GM18508 (cell line): Measurements from ENCODE around the gene NSG2.
"Not testable (repeated sequence)": the region's sequence is repeated elsewhere in the genome, so short reads cannot be mapped to it uniquely, and the experiment has no call there.

ENCODE experiments used
- ATAC-seq: cut with Tn5 transposase; IDR thresholded peaks from one replicate; pipeline ENCODE4 v1.9.1; 2021; ENCODE audit warnings: moderate number of reproducible peaks; ENCODE audit not compliant: insufficient read depth, unreplicated experiment

NSG2 gene

GRCh38 chr5:174146556-174146955 lies 101.0 kb downstream of the NSG2 start:
- no peak for ATAC-seq

- not testable (repeated sequence) for ATAC-seq
Measured at GRCh38 chr5:174147012-174147411, 101.5 kb downstream of the NSG2 start.

GRCh38 chr5:174147551-174147950 lies 102.0 kb downstream of the NSG2 start:
- ATAC-seq, result no peak

- ATAC-seq, result no peak
Measured at GRCh38 chr5:174148721-174149120, 103.2 kb downstream of the NSG2 start.

- ATAC-seq, result no peak
Measured at GRCh38 chr5:174149426-174149825, 103.9 kb downstream of the NSG2 start.

GRCh38 chr5:174149989-174150388 lies 104.5 kb downstream of the NSG2 start:
- no peak for ATAC-seq

GRCh38 chr5:174151599-174152181 lies 106.2 kb downstream of the NSG2 start:
- ATAC-seq, result no peak

- no peak for ATAC-seq
Measured at GRCh38 chr5:174154559-174154958, 109.1 kb downstream of the NSG2 start.

GRCh38 chr5:174155281-174155680 lies 109.8 kb downstream of the NSG2 start:
- ATAC-seq, result no peak

- ATAC-seq, result no peak
Measured at GRCh38 chr5:174155706-174156105, 110.2 kb downstream of the NSG2 start.

GRCh38 chr5:174157048-174157447 lies 111.5 kb downstream of the NSG2 start:
- no peak for ATAC-seq
